ENCODE results near the gene VWF.
"Not testable (repeated sequence)": the region's sequence is repeated elsewhere in the genome, so short reads cannot be mapped to it uniquely, and the experiment has no call there.

Gene VWF

GRCh38 chr12:6145564-6145963, 21.1 kb upstream of the VWF start:
- DNase-seq (ENCODE audit: low read depth in 2 of 2): no peak

GRCh38 chr12:6143303-6143675, 18.8 kb upstream of the VWF start:
- DNase-seq (ENCODE audit: low read depth in 2 of 2): no peak

GRCh38 chr12:6142368-6143302, 18.2 kb upstream of the VWF start:
- DNase-seq (ENCODE audit: low read depth in 2 of 2): not testable (repeated sequence)

GRCh38 chr12:6141731-6142367, 17.4 kb upstream of the VWF start:
- DNase-seq (ENCODE audit: low read depth in 2 of 2): not testable (repeated sequence)

- DNase-seq (ENCODE audit: low read depth in 2 of 2): no peak
These were observed 16.4 kb upstream of the VWF start for GRCh38 chr12:6140651-6141447.

- no peak for DNase-seq (ENCODE audit: low read depth in 2 of 2)
These were observed 10.6 kb upstream of the VWF start for GRCh38 chr12:6135071-6135470.

GRCh38 chr12:6133642-6134041, 9.2 kb upstream of the VWF start:
- no peak for DNase-seq (ENCODE audit: low read depth in 2 of 2)

- no peak for DNase-seq (ENCODE audit: low read depth in 2 of 2)
These were observed 8.0 kb upstream of the VWF start for GRCh38 chr12:6132496-6132895.

- DNase-seq (ENCODE audit: low read depth in 2 of 2): no peak
These were observed 789 bp upstream of the VWF start for GRCh38 chr12:6125310-6125608.

GRCh38 chr12:6123258-6123657, 1.2 kb downstream of the VWF start:
- no peak for DNase-seq (ENCODE audit: low read depth in 2 of 2)

GRCh38 chr12:6122201-6122600, 2.3 kb downstream of the VWF start:
- no peak for DNase-seq (ENCODE audit: low read depth in 2 of 2)

- no peak for DNase-seq (ENCODE audit: low read depth in 2 of 2)
These were observed 3.5 kb downstream of the VWF start for GRCh38 chr12:6120796-6121473.

GRCh38 chr12:6118891-6119568, 5.4 kb downstream of the VWF start:
- no peak for DNase-seq (ENCODE audit: low read depth in 2 of 2)

GRCh38 chr12:6116471-6117021, 7.9 kb downstream of the VWF start:
- no peak for DNase-seq (ENCODE audit: low read depth in 2 of 2)

GRCh38 chr12:6115389-6115788, 9.1 kb downstream of the VWF start:
- no peak for DNase-seq (ENCODE audit: low read depth in 2 of 2)

GRCh38 chr12:6114476-6114870, 10.0 kb downstream of the VWF start:
- DNase-seq (ENCODE audit: low read depth in 2 of 2): no peak

- no peak for DNase-seq (ENCODE audit: low read depth in 2 of 2)
These were observed 10.6 kb downstream of the VWF start for GRCh38 chr12:6113691-6114475.

GRCh38 chr12:6112004-6112403, 12.5 kb downstream of the VWF start:
- DNase-seq (ENCODE audit: low read depth in 2 of 2): no peak

GRCh38 chr12:6110006-6110405, 14.5 kb downstream of the VWF start:
- DNase-seq (ENCODE audit: low read depth in 2 of 2): no peak

- no peak for DNase-seq (ENCODE audit: low read depth in 2 of 2)
These were observed 18.3 kb downstream of the VWF start for GRCh38 chr12:6106218-6106617.

Data from stimulated activated CD8-positive, alpha-beta memory T cell treated with anti-CD3 and anti-CD28 coated beads, Interleukin-2, amount 100 ng/mL, for 1 hour (primary cell).